GM18951 (cell line): ENCODE data around the gene VAMP1.
"Not testable (repeated sequence)": the region's sequence is repeated elsewhere in the genome, so short reads cannot be mapped to it uniquely, and the experiment has no call there.

Experiments
- POLR2A ChIP-seq: IDR thresholded peaks from 4 replicates; pipeline ENCODE4 v1.6.1; 2011; ENCODE audit warnings: mild to moderate bottlenecking; ENCODE audit not compliant: insufficient read length, insufficient read depth; ENCODE audit errors: extremely low read depth
- in situ Hi-C: fragments of 300-500 bp; cut with MboI; formaldehyde crosslinking; loops from one replicate; pipeline ENCODE4 v1.12.0; 2022; ENCODE audit warnings: low sequenced_read_pairs, mixed read lengths, inconsistent platforms; ENCODE audit not compliant: unreplicated experiment

VAMP1 gene

DNA sequence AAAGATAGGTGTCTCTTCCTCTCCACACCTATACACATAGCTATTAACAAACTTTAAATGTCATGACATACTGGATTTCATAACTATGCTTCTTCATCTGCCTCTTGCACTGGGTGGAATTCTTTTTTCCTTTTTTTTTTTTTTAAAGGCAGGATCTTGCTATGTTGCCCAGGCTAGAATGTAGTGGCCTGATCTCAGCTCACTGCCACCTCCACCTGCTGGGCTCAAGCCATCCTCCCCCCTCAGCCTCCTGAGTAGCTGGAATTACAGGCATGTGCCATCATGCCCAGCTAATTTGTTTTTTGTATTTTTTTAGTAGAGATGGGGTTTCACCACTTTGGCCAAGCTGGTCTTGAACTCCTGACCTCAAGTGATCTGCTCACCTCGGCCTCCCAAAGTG is 17.8 kb upstream of the VAMP1 start:
- in situ Hi-C loops, result no loop called here
- no peak for TF ChIP-seq POLR2A

DNA sequence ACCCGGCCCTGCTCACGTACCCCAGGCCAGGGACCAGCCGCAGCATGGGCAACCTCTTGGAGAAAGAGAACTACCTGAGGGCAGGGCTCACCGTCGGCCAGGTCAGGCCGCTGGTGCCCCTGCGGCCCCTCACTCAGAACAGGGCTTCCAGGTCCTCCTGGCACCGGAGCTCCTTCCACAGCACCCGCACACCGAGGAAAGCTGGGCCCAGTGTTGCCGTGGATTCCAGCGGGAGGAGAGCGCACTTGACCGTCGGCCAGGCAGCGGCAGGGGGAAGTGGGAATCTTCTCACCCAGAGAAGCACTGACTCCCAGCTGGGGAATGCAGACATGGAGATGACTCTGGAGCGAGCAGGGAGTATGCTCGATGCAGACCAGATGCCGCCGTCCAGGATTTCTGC is 7.9 kb upstream of the VAMP1 start:
- no peak for TF ChIP-seq POLR2A
- in situ Hi-C loops, result no loop called here

DNA sequence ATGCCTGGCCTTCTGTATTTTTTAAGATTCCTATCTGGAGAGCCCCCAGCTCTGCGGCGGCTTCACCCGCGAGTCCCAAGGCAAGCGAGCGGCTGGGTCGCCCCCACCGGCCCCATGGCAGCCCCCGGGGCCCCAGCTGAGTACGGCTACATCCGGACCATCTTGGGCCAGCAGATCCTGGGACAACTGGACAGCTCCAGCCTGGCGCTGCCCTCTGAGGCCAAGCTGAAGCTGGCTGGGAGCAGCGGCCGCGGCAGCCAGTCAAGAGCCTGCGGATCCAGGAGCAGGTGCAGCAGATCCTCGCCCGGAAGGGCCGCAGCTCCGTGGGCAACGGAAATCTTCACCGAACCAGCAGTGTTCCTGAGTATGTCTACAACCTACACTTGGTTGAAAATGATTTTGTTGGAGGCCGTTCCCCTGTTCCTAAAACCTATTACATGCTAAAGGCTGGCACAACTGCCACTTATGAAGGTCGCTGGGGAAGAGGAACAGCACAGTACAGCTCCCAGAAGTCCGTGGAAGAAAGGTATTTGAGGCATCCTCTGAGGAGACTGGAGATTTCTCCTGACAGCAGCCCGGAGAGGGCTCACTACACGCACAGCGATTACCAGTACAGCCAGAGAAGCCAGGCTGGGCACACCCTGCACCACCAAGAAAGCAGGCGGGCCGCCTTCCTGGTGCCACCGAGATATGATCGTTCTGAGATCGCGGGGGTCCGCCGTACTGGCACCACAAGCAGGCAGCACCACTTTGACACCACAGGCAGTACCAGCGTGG is 7.3 kb upstream of the VAMP1 start:
- in situ Hi-C loops, result not testable (repeated sequence)

DNA sequence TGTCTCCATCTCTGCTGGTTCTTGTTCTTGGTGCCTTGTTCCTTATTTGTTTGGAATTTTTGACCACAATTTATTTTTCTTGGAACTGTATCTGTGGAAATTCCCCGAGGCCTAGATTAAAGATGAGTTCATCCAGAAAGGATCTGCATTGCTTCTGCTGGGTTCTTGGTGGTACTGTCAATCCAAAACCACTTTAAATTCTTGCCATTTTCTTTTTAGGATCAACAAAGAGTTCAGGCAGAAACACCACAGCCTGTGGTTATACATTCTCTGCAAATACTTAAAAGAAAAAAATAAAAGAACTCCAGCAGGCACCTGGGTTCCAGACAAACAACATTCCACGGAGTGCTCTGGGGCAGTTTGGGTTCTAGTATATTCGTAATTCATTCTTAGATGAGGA is 6.0 kb upstream of the VAMP1 start:
- no peak for TF ChIP-seq POLR2A
- in situ Hi-C loops, result no loop called here

DNA sequence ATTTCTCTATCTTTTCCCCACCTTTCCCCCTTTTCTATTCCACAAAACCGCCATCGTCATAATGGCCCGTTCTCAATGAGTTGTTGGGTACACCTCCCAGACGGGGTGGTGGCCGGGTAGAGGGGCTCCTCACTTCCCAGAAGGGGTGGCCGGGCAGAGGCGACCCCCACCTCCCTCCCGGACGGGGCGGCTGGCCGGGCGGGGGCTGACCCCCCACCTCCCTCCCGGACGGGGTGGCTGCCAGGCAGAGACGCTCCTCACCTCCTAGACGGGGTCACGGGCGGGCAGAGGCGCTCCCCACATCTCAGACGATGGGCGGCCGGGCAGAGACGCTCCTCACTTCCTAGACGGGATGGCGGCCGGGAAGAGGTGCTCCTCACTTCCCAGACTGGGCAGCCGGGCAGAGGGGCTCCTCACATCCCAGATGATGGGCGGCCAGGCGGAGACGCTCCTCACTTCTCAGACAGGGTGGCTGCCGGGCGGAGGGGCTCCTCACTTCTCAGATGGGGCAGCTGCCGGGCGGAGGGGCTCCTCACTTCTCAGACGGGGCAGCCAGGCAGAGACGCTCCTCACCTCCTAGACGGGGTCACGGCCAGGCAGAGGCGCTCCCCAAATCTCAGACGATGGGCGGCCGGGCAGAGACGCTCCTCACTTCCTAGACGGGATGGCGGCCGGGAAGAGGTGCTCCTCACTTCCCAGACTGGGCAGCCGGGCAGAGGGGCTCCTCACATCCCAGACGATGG is 4.9 kb upstream of the VAMP1 start:
- in situ Hi-C loops, result not testable (repeated sequence)

DNA sequence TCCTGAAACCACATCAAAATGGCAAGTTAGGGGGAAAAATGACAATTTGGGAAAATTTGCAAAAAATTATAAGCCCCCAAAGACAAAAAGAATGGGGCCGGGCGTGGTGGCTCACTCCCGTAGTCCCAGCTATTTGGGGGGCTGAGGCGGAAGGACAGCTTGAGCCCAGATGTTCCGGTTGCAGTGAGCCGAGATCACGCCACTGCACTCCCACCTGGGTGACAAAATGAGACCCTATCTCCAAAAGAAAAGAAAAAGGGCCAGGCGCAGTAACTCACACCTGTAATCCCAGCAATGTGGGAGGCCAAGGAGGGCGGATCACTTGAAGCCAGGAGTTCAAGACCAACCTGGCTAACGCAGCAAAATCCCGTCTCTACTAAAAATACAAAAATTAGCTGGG is 2.0 kb upstream of the VAMP1 start:
- in situ Hi-C loops, result no loop called here
- TF ChIP-seq POLR2A, result no peak

DNA sequence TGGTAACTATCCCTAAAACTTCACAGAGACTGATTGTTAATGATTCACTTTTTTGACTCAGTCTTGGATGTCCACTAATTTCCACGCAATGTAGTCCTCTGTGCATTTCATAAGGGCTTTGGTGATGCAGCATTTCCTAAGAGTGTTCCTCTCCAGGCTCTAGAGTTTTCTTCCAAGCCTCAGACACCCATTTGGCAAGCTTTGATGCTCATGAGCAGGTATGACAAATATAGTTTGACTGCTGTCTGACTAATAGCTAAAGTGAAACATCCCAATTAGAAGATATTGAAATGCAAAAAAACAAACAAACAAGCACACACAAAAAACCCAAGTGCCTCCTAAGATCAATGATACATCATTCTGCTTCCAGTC is 1.5 kb upstream of the VAMP1 start:
- in situ Hi-C loops, result no loop called here
- TF ChIP-seq POLR2A, result no peak

DNA sequence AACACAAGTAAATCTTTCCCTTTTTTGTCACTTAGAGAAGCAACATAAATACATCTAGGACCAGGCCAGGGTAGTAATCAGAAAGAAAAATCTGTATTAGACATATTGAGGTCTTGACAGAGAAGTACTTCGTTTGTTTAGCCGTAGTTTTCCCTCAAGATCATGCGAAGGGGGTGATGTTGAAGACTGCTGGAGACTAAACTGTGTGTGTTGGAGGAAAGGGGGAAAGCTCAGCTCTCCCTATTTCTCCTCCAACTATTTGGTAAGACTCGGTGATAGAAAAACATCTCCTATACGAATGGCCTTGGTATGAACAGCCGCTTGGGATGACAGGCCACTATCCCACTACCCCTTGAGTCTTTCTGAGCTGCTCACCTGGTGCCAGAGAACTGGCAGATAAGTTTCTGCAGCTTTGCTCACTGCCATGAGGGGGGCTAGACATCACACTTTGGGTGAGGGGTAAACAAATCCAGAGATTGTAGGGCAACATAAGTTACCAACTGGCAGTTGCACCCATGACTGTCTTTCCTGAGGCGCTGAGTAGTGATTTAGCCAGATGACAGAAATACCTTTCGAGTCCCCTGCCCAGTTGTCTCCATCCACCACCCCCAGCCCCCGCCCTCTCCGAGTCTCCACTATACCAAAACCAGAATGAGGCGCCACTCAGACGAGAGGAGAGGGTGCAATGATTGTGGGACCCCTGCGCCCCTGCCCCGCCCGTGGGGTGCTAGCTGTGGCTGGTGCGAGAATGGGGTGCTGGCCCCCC is 685 bp downstream of the VAMP1 start:
- in situ Hi-C loops, result no loop called here
- no peak for TF ChIP-seq POLR2A

DNA sequence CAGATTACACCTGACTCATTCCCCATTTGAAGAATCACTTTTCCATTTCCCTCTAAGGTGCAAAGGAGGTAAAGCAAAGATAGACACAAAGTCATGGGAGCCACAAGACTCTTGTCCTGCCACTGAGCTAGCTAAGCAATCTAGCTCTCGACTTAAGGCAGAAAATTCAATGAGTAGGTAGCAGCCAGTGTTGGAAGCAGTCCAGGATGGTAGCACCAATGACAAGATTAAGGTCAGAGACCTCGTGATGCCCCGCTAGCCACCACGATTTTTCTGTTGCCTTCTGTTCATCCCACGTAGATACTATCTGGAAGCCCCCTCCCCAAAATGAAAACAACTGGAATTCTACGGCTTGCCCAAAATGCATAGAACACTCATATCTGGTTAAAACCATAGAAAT is 1.4 kb downstream of the VAMP1 start:
- in situ Hi-C loops, result no loop called here
- TF ChIP-seq POLR2A, result no peak

DNA sequence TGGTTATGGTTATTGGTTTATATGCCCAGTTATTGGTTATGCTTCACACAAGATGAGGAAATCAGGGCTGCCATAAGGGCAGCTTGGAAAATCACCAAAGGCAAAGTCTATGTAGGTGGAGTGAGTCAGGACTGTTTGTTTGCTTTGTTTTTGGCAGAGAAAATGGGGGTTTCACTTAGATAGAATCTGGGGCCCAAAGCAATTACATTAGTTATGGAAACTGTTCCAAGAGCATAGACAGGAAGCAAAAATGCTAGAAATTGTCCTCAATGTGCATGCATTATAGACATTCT is 2.2 kb downstream of the VAMP1 start:
- in situ Hi-C loops, result no loop called here
- no peak for TF ChIP-seq POLR2A

DNA sequence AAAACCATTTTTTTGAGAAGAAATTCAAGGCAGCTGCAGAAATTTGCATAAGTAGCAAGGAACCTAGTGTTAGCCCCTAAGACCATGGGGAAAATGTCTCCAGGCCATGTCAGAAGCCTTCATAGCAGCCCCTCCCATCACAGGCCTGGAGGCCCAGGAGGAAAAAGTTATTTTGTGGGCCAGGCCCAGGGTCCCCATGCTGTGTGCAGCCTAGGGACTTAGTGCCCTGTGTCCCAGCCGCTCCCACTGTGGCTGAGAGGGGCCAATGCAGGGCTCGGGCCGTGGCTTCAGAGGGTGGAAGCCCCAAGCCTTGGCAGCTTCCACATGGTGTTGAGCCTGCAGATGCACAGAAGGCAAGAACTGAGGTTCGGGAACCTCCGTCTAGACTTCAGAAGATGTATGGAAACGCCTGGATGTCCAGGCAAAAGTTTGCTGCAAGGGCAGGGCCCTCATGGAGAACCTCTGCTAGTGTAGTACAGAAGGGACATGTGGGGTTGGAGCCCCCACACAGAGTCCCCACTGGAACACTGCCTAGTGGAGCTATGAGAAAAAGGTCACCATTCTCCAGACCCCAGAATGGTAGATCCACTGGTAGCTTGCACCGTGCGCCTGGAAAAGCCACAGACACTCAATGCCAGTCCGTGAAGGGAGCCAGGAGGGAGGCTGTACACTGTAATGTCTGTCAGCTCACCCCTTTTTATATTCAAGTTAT is 2.8 kb downstream of the VAMP1 start:
- in situ Hi-C loops, result not testable (repeated sequence)

DNA sequence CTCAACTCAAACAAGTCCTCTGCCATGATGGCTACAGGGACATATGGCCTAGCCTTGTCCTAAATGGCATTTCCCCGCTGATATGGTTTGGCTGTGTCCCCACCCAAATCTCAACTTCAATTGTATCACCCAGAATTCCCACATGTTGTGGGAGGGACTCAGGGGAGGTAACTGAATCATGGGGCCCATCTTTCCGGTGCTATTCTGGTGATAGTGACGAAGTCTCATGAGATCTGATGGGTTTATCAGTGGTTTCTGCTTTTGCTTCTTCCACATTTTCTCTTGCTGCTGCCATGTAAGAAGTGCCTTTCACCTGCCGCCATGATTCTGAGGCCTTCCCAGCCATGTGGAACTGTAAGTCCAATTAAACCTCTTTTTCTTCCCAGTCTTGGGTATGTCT is 3.7 kb downstream of the VAMP1 start:
- in situ Hi-C loops, result not testable (repeated sequence)

DNA sequence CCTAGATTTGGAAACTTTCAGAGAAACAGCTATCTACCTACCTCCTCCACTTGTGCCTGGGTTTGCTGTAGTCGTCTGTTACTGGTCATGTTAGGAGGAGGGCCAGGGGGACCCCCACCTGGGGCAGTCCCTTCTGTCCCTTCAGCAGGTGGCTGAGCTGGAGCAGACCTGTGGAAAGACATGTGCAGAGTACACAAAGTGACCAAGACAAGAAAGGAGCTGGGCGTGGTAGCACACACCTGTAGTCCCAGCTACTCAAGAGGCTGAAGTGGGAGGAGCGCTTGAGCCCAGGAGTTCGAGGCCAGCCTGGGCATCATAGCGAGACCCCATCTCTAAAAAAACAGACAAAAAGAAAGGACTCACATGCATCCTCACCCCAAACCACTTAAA is 4.3 kb downstream of the VAMP1 start:
- in situ Hi-C loops, result no loop called here
- TF ChIP-seq POLR2A, result no peak
